Endothelial cell (in vitro differentiated cells): ENCODE results near the gene RNF13. TPM values are rescaled to one million over a fixed set of nuclear protein-coding genes. Genes with fewer than 3 reads are reported as not detected.

ENCODE experiments used
- DNase-seq: peaks from one replicate; pipeline ENCODE4 v3.0.0; 2021; ENCODE audit warnings: low spot score
- H3K27ac Mint-ChIP-seq: one replicate; pipeline ENCODE4 v1.8.0; 2021; ENCODE audit warnings: mixed read lengths, inconsistent platforms; ENCODE audit not compliant: unreplicated experiment
- H3K27me3 Mint-ChIP-seq: one replicate; pipeline ENCODE4 v1.8.0; 2021; ENCODE audit warnings: mild to moderate bottlenecking, moderate library complexity, mixed read lengths, inconsistent platforms; ENCODE audit not compliant: unreplicated experiment
- H3K36me3 Mint-ChIP-seq: one replicate; pipeline ENCODE4 v1.8.0; 2021; ENCODE audit warnings: mild to moderate bottlenecking, low read depth, mixed read lengths, inconsistent platforms; ENCODE audit not compliant: unreplicated experiment
- H3K4me1 Mint-ChIP-seq: one replicate; pipeline ENCODE4 v1.8.0; 2021; ENCODE audit warnings: mild to moderate bottlenecking, mixed read lengths, inconsistent platforms; ENCODE audit not compliant: unreplicated experiment
- H3K4me3 Mint-ChIP-seq: one replicate; pipeline ENCODE4 v1.8.0; 2021; ENCODE audit warnings: mild to moderate bottlenecking, mixed read lengths, inconsistent platforms; ENCODE audit not compliant: unreplicated experiment
- H3K9me3 Mint-ChIP-seq: one replicate; pipeline ENCODE4 v1.8.0; 2021; ENCODE audit warnings: mixed read lengths, inconsistent platforms; ENCODE audit not compliant: unreplicated experiment
- CTCF ChIP-seq: fragments of 200-600 bp; sonication (generic); IDR thresholded peaks from one replicate; pipeline ENCODE4 v1.5.0; 2021; ENCODE audit warnings: antibody characterized with exemption; ENCODE audit not compliant: unreplicated experiment
- total RNA-seq: library from RNA; stranded (reverse); fragmentation: NEBNext Ultra II Directional; extraction: Animal tissue kit (Norgen Biotek cat#: 25700); gene quantifications from one replicate; pipeline ENCODE4 v1.2.1, GENCODE V29; 2021; ENCODE audit not compliant: unreplicated experiment

The RNF13 gene
- total RNA-seq, 1 donor from 2014 or later, result 30.7 TPM

GRCh38 chr3:149844091-149844490 is 31.1 kb downstream of the RNF13 start:
- H3K9me3 Mint-ChIP-seq, result peaks cover 4% of the 10 kb centered on the region
- H3K27me3 Mint-ChIP-seq, result no peaks in the 10 kb centered on the region
- H3K36me3 Mint-ChIP-seq, result peaks cover 5% of the 10 kb centered on the region
- H3K4me1 Mint-ChIP-seq, result peaks cover 5% of the 10 kb centered on the region
- H3K27ac Mint-ChIP-seq, result no peak overlapping the region
- no peak for TF ChIP-seq CTCF
- no peak for DNase-seq
- H3K4me3 Mint-ChIP-seq, result no peak overlapping the region

- Mint-ChIP-seq H3K4me1 (peaks cover 5% of the 10 kb centered on the region), H3K27me3 (no peaks in the 10 kb centered on the region), H3K4me3 (no peak overlapping the region), H3K9me3 (no peaks in the 10 kb centered on the region), H3K36me3 (no peaks in the 10 kb centered on the region), H3K27ac (no peak overlapping the region)
- no peak for TF ChIP-seq CTCF
- DNase-seq, result no peak
Observed at GRCh38 chr3:149845570-149846244, 32.7 kb downstream of the RNF13 start.

GRCh38 chr3:149848238-149848637 is 35.2 kb downstream of the RNF13 start:
- H3K4me1 Mint-ChIP-seq, result peaks cover 2% of the 10 kb centered on the region
- DNase-seq, result no peak
- no peak for TF ChIP-seq CTCF
- H3K27me3 Mint-ChIP-seq, result no peaks in the 10 kb centered on the region
- no peak overlapping the region for H3K4me3 Mint-ChIP-seq
- no peaks in the 10 kb centered on the region for H3K36me3 Mint-ChIP-seq
- H3K27ac Mint-ChIP-seq, result no peak overlapping the region
- no peaks in the 10 kb centered on the region for H3K9me3 Mint-ChIP-seq

GRCh38 chr3:149848688-149849087 is 35.7 kb downstream of the RNF13 start:
- Mint-ChIP-seq H3K36me3 (no peaks in the 10 kb centered on the region), H3K27me3 (no peaks in the 10 kb centered on the region)

More at GRCh38 chr3:149848688-149849087, 35.7 kb downstream of the RNF13 start:
- H3K4me3 Mint-ChIP-seq, result no peak overlapping the region
- peaks cover 2% of the 10 kb centered on the region for H3K4me1 Mint-ChIP-seq
- DNase-seq, result no peak
- TF ChIP-seq CTCF, result no peak
- no peak overlapping the region for H3K27ac Mint-ChIP-seq
- no peaks in the 10 kb centered on the region for H3K9me3 Mint-ChIP-seq
